ENCODE measurements around the gene ZBTB7C.

ZBTB7C gene

DNA sequence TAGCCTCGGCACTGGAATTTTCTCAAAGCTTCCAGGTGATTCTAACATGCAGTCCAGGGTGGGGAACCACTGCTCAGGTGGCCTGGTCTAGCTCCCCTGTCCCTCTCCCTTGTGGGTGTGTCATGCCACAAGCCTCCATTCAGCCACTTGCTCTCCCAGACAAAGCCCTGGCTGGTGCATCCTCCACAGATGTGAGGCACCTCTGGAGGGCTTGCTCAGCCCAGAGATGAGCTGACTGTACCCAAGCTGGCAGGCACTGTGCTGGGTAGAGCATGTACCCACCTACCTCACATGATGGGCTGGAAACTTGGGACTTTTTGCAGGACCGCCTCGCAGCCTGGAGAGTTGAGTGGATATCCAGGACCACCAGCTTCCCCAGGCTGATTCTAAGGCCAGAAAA is 88.1 kb downstream of the ZBTB7C start:
- H3K4me3 ChIP-seq (ENCODE audit: low read depth, low read length) = no peak overlapping the region
- DNase-seq (ENCODE audit: low read depth) = no peak
- TF ChIP-seq, protein P1, sequence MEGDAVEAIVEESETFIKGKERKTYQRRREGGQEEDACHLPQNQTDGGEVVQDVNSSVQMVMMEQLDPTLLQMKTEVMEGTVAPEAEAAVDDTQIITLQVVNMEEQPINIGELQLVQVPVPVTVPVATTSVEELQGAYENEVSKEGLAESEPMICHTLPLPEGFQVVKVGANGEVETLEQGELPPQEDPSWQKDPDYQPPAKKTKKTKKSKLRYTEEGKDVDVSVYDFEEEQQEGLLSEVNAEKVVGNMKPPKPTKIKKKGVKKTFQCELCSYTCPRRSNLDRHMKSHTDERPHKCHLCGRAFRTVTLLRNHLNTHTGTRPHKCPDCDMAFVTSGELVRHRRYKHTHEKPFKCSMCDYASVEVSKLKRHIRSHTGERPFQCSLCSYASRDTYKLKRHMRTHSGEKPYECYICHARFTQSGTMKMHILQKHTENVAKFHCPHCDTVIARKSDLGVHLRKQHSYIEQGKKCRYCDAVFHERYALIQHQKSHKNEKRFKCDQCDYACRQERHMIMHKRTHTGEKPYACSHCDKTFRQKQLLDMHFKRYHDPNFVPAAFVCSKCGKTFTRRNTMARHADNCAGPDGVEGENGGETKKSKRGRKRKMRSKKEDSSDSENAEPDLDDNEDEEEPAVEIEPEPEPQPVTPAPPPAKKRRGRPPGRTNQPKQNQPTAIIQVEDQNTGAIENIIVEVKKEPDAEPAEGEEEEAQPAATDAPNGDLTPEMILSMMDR (IDR thresholded peaks at IDR 0.05; ENCODE audit: low read depth, low read length, missing control alignments) = no peak

DNA sequence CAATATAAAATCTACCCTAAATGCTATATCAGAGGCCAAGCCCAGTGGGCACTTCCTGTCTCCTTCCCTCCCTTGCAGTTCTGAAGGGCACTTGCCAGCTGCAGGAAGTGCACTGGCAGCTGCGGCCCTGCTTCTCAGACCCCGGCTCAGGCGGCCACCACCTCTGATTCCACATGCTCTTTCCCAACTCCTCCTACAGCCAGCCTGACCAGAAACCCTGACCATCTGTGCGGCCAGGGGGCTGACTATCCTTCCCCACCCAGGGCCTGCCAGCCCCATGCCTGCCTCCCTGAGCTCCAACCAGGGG is 88.6 kb downstream of the ZBTB7C start:
- TF ChIP-seq, protein P1 (IDR thresholded peaks at IDR 0.05; ENCODE audit: low read depth, low read length, missing control alignments) = no peak
- DNase-seq (ENCODE audit: low read depth) = no peak
- no peak overlapping the region for H3K4me3 ChIP-seq (ENCODE audit: low read depth, low read length)

DNA sequence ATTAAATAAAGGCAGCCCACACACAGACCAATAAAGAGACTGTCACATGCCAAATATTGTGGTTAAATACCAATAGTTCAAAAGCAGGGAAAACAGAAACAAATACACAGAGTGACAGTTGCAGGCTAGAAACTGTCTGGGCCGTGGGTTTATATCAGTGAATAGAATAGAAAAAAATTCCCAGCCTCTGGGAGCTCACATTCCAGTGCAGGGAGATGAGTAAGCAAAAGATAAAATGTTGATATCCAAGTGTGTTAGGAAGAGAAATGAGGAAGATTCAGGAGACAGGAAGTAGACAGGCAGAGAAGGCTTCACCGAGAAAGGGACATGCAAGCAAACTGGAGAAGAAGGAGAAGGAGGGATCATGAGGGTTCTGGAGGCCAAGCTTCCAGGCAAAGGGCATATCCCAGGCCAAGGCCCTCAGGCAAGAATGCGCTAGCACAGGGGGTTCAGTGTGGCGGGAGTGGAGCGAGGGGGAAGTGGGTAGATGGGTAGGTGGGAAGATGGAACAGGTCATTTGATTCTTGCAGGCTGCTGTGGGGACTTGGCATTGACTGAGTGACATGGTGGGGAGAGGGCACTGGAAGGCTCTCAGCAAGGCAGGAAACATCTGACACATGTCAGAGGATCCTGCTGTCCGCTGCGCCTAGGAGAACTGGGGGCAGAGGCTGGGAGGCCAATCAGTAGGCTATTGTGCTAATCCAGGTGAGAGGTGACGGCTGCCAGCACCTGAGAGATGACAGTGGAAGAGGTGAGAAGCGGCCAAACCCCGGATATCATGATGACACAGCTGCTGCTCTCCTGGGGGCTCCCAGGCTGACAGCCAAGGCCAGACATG is 89.2 kb downstream of the ZBTB7C start:
- no peak overlapping the region for H3K4me3 ChIP-seq (ENCODE audit: low read depth, low read length)
- TF ChIP-seq, protein P1 (IDR thresholded peaks at IDR 0.05; ENCODE audit: low read depth, low read length, missing control alignments) = no peak
- DNase-seq (ENCODE audit: low read depth) = no peak

DNA sequence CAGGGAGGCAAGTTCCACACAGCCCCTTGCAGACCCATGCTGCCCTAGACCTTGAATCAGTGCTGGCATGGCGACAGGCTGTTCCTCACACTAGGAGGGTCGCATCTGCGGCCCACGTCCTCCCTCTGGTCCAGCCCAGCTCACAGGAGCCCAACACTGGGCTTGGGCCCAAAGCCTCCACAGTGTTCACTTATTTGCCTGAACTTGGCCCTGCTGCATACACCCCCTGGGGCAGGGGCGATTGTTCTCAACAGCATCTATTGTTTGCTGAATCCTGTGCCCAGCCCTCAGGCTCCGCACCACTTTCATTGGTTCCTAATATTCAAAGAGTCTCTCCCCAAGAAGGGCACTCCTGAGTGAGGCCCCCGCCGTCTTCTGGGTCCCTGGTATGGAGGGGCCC is 90.7 kb downstream of the ZBTB7C start:
- TF ChIP-seq, protein P1 (IDR thresholded peaks at IDR 0.05; ENCODE audit: low read depth, low read length, missing control alignments) = no peak
- no peak overlapping the region for H3K4me3 ChIP-seq (ENCODE audit: low read depth, low read length)
- no peak for DNase-seq (ENCODE audit: low read depth)

DNA sequence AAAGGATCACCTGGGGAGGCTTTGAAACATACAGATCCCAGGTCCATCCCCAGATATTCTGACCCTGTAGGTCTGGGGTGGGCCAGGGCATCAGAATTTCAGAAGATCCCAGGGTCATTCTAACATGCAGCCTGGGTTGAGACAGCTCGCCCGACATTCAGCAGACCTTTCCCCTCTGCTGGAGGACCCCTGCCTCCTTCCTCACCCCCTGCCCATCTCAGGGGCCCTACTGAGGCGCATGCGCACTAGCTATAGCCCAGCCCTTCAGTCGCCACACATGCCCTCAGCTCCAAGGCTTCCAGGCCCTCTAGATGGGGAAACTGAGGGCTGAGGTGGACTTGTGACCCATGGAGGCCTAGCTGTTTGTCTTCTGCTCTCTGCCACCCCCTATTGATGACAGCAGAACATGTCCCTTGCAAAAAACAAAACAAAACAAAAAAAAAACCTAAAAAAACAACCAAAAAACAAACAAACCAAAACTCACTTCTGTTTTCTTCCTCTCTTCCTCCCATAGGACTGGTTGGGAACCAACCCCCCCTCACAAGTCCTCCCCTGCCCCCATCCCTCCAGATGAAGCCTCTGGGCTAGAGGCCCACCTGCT is 91.3 kb downstream of the ZBTB7C start:
- no peak overlapping the region for H3K4me3 ChIP-seq (ENCODE audit: low read depth, low read length)
- no peak for DNase-seq (ENCODE audit: low read depth)
- TF ChIP-seq, protein P1 (IDR thresholded peaks at IDR 0.05; ENCODE audit: low read depth, low read length, missing control alignments) = peak; percentile 37

DNA sequence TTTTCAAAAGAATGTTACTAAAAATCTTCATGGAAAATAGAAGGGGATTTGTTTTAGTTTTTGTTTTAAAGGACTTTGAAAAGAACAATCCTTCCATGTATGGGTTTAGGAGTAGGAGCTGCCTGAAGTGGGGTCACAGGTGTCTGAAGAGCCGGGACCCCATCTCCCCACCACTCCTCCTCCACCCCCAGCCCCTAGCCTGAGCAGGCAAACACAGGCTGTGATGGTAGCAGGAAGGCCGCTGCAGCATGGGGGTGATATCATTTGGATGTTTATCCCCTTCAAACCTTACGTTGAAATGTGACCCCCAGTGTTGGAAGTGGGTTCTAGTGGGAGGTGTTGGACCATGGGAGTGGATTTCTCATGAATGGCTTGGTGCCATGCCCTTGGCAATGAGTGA is 93.0 kb downstream of the ZBTB7C start:
- no peak for DNase-seq (ENCODE audit: low read depth)
- H3K4me3 ChIP-seq (ENCODE audit: low read depth, low read length) = no peak overlapping the region
- TF ChIP-seq, protein P1 (IDR thresholded peaks at IDR 0.05; ENCODE audit: low read depth, low read length, missing control alignments) = no peak

DNA sequence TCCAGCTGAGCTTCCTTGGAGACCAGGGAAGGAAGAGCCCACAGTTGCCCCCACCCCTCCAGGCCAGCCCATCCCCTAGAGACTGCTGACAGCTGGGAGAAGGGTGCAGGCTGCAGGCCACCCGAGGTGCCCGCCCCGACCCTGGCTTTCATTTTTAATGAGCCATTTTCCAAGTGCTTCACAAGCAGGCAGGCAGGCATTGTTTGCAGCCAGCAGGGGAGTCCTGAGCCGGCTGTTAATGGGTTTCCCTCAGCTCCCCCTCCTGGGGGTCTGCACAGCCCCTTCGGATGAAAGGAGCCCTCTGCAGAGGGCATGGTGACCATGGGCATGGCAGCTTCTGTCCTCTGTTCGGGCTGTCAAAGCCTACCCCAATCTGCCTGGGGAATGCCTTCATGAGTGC is 94.5 kb downstream of the ZBTB7C start:
- no peak for DNase-seq (ENCODE audit: low read depth)
- no peak overlapping the region for H3K4me3 ChIP-seq (ENCODE audit: low read depth, low read length)
- TF ChIP-seq, protein P1 (IDR thresholded peaks at IDR 0.05; ENCODE audit: low read depth, low read length, missing control alignments) = no peak
